Central memory CD8-positive, alpha-beta T cell (primary cell): Measurements from ENCODE around the gene PARVA.

Source experiments
- ATAC-seq: fragments of 150-1000 bp; cut with Tn5 transposase; replicated peaks from 2 replicates; pipeline ENCODE4 v1.10.0; 2022; ENCODE audit warnings: mild to moderate bottlenecking, moderate FRiP score, moderate number of reproducible peaks; ENCODE audit not compliant: poor library complexity, severe bottlenecking; ENCODE audit errors: extremely low read depth
- DNase-seq, 2 donors: peaks; one replicate each; pipeline ENCODE4 v3.0.0; 2021; ENCODE audit warnings: low spot score in 2 of 2
- H3K27ac Mint-ChIP-seq: one replicate; pipeline ENCODE4 v1.8.0; 2022; ENCODE audit warnings: low read depth, mild to moderate bottlenecking, moderate library complexity, mixed read lengths
- H3K27me3 Mint-ChIP-seq: one replicate; pipeline ENCODE4 v1.8.0; 2022; ENCODE audit warnings: mixed read lengths
- H3K36me3 Mint-ChIP-seq: one replicate; pipeline ENCODE4 v1.8.0; 2022; ENCODE audit warnings: mild to moderate bottlenecking, moderate library complexity, mixed read lengths; ENCODE audit not compliant: insufficient read depth
- H3K4me1 Mint-ChIP-seq: one replicate; pipeline ENCODE4 v1.8.0; 2022; ENCODE audit warnings: mixed read lengths
- H3K4me3 Mint-ChIP-seq: one replicate; pipeline ENCODE4 v1.8.0; 2022; ENCODE audit warnings: mild to moderate bottlenecking, moderate library complexity, mixed read lengths
- H3K9me3 Mint-ChIP-seq: one replicate; pipeline ENCODE4 v1.8.0; 2022; ENCODE audit warnings: mixed read lengths

The PARVA gene

DNA sequence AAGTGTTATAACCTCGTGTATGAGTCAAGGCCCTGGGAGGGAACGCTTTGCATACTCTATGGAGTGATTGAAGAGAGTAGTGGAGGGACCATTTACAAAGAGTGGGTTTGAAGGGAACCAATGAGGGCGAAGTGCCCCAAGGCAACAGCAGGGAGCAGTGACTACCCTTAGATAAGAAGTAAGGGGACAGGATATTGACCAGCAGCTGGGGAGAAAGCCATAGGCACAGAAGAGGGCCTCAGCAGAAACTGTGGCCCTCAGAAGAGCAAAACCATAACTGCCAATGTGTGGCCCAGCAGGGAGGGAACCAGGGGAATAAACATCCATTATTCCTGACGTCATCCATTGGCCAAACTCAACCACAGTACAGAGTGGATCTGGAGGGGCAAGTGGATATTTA lies 24.7 kb downstream of the PARVA start:
- no peaks in the 10 kb centered on the region for H3K9me3 Mint-ChIP-seq
- no peak for ATAC-seq
- no peak overlapping the region for H3K4me3 Mint-ChIP-seq
- no peaks in the 10 kb centered on the region for H3K4me1 Mint-ChIP-seq
- H3K27ac Mint-ChIP-seq: no peak overlapping the region
- DNase-seq: no peak
- no peaks in the 10 kb centered on the region for H3K27me3 Mint-ChIP-seq
- H3K36me3 Mint-ChIP-seq: no peaks in the 10 kb centered on the region

DNA sequence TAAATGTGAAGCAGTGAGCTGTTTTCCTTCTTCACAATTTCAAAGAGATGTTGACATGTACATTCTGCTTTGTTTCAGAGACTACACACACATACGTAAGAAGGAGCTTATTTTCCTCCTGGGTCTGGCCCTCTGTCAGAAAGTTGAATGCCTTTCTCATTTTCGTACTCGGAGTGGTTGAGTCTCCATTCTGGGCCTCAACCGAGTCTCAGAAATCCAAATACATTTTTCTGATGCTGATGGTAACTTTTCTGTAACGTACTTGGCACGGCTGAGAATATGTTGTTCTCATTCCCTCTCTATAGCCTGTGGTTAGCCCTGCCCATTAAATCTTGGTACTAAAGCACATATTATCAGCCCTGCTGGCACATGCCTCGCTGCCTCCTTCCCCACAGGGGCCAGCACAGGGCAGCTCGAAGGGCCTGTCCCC lies 25.3 kb downstream of the PARVA start:
- Mint-ChIP-seq H3K36me3 (no peaks in the 10 kb centered on the region), H3K27ac (no peak overlapping the region), H3K9me3 (no peaks in the 10 kb centered on the region), H3K4me1 (no peaks in the 10 kb centered on the region), H3K27me3 (no peaks in the 10 kb centered on the region), H3K4me3 (no peak overlapping the region)
- ATAC-seq: no peak
- no peak for DNase-seq

DNA sequence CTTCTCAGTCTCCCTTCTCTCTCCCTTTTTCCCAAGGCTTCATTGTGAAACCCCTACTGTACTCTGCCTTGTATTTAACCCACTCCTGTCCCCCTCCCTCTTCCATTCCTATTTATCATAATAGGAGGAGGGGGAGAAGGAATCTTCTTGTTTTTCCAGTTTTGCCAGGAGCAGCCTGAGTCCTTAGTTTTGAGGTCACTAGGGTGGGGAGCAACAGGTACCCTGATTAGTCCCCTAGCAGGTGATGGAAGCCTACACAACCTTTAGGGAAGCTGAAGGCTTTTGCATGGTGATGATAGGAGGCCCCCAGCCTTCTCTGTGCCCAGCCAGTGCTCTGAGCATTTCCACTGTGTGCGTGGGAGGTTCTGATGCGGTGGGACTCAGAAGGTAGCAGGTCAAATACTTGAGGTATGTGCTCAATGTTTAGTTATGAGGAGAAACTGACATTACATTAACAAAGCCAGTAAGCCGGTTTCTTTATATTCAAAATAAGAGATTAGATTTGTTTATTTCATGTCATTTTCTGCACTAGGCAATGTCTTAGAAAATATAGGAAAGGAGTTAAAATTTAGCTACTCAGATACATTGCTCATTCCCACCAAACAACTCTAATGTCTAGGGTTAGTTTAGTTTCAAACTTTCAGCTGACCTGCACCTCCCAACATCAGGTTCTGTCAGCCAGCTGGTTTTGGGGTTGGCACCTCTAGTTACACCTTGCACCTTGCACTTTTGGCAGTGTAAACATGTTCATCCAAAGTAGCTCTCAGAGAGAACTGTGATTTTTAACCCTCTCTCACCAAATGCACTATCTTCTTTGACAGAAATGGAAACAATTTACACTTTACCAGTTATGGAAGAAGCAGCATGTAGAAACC lies 26.0 kb downstream of the PARVA start:
- H3K27me3 Mint-ChIP-seq: peaks cover 6% of the 10 kb centered on the region
- no peak overlapping the region for H3K27ac Mint-ChIP-seq
- ATAC-seq (no peak), DNase-seq (no peak)
- H3K9me3 Mint-ChIP-seq: no peaks in the 10 kb centered on the region
- no peaks in the 10 kb centered on the region for H3K36me3 Mint-ChIP-seq
- H3K4me1 Mint-ChIP-seq: no peaks in the 10 kb centered on the region
- no peak overlapping the region for H3K4me3 Mint-ChIP-seq

DNA sequence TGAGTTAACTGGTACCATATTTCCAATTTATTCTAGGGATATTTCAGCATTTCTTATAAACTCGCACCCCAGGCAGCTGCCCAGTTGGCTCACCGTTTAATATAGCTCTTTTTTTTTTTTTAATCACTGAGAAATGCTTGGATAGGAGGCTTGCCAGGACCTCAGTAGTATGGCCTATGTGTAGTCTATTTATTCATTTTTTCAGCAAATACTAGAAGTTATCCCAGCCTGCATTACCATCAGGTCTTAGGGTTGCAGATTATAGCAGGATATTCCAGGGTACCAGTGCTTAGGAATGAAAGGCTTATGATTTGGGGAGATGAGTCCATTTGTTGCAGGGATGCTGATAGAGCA lies 26.6 kb downstream of the PARVA start:
- ATAC-seq (no peak), DNase-seq (no peak)
- no peaks in the 10 kb centered on the region for H3K36me3 Mint-ChIP-seq
- H3K27me3 Mint-ChIP-seq: peaks cover 12% of the 10 kb centered on the region
- no peak overlapping the region for H3K27ac Mint-ChIP-seq
- H3K4me1 Mint-ChIP-seq: no peaks in the 10 kb centered on the region
- no peaks in the 10 kb centered on the region for H3K9me3 Mint-ChIP-seq
- no peak overlapping the region for H3K4me3 Mint-ChIP-seq

DNA sequence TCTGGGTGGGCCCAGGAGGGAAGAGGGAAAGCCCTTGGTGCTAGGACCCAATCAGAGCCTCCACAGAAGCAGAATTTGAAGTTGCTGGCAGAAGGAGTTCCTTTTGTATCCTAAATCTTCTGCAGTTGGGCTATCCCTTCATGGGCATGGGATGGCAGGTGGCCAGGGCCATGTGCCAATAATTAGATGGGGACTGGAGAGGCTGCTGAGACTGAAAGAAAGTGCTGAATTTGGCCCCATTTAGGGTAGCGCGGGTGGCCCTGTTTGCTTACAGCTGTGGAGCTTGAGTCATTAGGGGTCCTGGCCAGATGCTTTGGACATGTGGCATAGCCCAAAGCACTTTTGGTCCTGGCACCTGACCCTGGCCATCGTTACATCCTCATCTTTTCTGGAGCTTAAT lies 27.1 kb downstream of the PARVA start:
- Mint-ChIP-seq H3K9me3 (no peaks in the 10 kb centered on the region), H3K4me1 (no peaks in the 10 kb centered on the region), H3K27ac (no peak overlapping the region), H3K36me3 (no peaks in the 10 kb centered on the region), H3K27me3 (peaks cover 16% of the 10 kb centered on the region), H3K4me3 (no peak overlapping the region)
- ATAC-seq (no peak), DNase-seq (no peak)

DNA sequence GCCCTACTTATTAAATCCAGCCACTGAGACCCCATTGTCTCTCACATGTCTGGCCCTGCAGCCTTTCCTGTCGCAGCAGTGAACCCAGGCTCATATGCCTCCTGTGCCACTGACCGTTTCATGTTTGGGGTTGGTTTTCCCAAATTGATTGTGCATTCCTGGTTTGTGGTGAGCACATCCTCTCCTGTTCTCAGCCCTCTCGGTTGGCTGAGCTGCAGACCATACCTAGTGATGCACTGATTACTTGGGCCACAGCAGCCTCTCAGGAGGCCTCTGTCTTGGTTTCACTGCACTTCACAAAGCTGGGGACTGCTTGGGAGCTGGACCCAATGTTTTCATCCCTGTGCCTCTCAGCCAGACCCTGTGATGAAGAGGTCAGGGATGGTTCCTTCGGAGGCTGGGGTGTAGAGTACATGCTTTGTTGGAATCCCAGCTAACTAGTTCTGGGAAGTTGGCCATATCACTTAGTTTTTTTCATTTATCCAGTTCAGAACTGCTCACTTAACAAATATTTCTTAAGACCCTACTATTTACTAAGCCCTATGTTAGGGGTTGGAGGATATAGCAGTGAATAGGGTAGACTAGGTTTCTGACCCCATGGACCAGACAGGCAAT lies 30.9 kb downstream of the PARVA start:
- H3K4me1 Mint-ChIP-seq: no peaks in the 10 kb centered on the region
- H3K27ac Mint-ChIP-seq: no peak overlapping the region
- DNase-seq (no peak), ATAC-seq (no peak)
- H3K4me3 Mint-ChIP-seq: no peak overlapping the region
- H3K9me3 Mint-ChIP-seq: no peaks in the 10 kb centered on the region
- peaks cover 49% of the 10 kb centered on the region for H3K27me3 Mint-ChIP-seq
- H3K36me3 Mint-ChIP-seq: no peaks in the 10 kb centered on the region

DNA sequence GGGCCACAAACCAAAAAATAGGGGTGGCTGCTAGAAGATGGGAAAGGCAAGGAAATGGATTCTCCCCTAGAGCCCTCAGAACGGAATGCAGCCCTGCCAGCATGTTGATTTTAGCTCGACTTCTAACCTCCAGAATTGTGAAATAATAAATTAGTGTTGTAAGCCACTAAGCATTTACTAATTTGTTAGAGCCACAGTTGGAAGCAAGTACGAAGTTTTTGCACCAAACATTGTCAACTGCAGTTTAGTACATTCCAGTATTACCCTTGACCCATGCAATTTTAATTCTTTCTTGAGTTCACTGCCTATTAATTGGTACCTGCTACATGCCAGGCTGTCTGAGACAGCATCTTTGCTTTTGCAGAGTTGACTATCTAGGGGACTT lies 32.2 kb downstream of the PARVA start:
- ATAC-seq: no peak
- no peak overlapping the region for H3K27ac Mint-ChIP-seq
- H3K9me3 Mint-ChIP-seq: no peaks in the 10 kb centered on the region

DNA sequence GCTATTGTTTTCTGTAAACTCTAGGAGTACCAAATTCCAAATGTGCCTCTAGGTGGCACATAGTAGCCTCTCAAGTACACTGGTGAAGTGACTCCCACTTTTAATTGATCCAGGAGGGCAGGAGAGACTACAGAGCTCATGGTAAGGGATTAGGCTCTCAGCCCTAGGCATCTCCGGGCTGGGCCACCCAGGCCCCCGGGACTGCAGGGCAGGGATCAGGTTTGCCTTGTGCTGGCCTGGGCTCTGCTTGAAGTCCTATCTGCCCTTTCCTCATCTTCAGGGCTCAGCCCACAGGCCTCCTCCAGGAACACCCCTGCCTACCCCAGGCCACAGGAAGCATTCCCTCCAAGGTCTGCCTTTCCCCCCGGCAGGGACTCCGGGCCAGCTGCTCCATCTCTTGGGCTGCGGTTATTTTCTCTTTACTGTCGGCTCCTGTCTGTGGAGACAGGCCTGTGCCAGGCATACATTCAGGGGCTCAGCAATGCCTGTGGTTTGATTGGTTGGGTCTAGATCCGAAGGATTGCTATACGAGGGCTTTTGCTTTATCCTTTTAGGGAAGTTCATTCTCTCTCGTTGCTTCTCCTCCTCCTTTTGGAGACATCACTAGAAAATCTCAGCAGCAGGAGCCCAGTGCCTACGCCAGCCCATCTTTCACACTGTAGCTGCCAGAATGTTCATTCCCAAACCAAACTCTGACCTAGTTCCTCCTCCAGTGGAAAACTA lies 32.8 kb downstream of the PARVA start:
- Mint-ChIP-seq H3K36me3 (no peaks in the 10 kb centered on the region), H3K9me3 (no peaks in the 10 kb centered on the region), H3K27me3 (peaks cover 61% of the 10 kb centered on the region), H3K4me3 (no peak overlapping the region), H3K4me1 (no peaks in the 10 kb centered on the region), H3K27ac (no peak overlapping the region)
- ATAC-seq (no peak), DNase-seq (no peak)

More for the DNA sequence above, 32.2 kb downstream of the PARVA start:
- Mint-ChIP-seq H3K27me3 (peaks cover 56% of the 10 kb centered on the region), H3K4me1 (no peaks in the 10 kb centered on the region), H3K4me3 (no peak overlapping the region), H3K36me3 (no peaks in the 10 kb centered on the region)
- DNase-seq: no peak

DNA sequence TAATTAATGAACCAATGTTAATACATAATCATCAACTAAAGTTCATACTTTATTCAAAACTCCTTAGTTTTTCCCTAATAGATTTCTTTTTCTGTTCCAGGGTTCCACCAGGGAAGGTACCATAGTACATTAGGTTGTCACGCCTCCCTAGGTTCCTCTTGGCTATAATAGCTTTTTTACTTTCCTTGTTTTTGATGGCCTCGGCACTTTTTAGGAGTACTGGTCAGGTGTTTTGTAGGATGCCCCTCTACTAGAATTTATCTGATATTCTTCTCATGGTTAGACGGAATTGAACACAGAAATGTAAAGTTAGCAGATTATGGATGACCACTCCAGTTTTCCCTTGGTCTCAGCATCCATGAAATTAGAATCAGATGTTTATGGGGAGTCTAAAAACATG lies 34.0 kb downstream of the PARVA start:
- DNase-seq: no peak
- ATAC-seq: no peak
- Mint-ChIP-seq H3K27me3 (peaks cover 68% of the 10 kb centered on the region), H3K36me3 (no peaks in the 10 kb centered on the region), H3K9me3 (no peaks in the 10 kb centered on the region), H3K4me1 (no peaks in the 10 kb centered on the region), H3K4me3 (no peak overlapping the region), H3K27ac (no peak overlapping the region)

DNA sequence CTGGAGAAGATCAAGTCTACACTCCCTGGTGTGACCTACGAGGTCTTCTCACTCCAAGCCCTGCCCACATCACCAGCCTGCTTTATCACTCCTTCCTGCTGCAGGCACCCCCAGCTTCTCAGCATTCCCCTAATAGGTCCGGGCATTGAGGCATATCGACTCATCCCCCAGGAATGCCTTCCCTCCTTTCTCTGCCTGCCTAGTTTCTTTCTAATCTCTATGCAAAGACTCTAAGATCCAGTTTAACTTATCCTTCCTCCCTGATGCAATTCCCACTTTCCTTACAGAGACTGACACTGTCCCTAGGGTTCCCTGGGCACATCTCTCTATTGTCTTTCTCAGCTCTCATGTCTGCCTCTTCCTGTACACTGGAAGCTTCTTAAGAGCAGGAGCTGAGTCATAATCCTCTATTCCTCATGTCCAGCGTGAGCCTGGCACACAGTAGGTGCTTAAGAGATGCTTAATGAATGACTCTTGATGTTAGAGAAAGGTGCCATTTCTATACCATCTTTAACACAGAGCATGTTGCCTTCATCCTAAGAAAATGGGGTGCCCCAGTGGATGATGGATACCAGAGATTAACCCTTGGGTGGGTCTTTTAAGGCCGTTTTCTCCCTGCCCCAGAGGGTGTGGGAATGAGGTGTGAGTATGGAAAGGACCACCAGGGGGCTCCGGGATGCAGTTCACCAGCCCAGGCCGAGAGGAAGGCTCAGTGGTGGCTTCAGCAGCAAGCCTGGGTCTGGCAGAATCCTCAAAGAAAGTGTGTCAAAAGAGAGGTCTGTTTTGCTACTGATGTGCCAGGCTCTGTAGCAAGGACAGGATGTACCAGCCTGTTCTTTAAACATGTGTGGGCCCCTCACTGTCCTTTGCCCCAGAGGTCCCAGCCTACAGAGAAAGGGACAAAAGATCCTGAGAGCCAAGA lies 34.7 kb downstream of the PARVA start:
- ATAC-seq: no peak
- no peak for DNase-seq
- no peaks in the 10 kb centered on the region for H3K36me3 Mint-ChIP-seq

DNA sequence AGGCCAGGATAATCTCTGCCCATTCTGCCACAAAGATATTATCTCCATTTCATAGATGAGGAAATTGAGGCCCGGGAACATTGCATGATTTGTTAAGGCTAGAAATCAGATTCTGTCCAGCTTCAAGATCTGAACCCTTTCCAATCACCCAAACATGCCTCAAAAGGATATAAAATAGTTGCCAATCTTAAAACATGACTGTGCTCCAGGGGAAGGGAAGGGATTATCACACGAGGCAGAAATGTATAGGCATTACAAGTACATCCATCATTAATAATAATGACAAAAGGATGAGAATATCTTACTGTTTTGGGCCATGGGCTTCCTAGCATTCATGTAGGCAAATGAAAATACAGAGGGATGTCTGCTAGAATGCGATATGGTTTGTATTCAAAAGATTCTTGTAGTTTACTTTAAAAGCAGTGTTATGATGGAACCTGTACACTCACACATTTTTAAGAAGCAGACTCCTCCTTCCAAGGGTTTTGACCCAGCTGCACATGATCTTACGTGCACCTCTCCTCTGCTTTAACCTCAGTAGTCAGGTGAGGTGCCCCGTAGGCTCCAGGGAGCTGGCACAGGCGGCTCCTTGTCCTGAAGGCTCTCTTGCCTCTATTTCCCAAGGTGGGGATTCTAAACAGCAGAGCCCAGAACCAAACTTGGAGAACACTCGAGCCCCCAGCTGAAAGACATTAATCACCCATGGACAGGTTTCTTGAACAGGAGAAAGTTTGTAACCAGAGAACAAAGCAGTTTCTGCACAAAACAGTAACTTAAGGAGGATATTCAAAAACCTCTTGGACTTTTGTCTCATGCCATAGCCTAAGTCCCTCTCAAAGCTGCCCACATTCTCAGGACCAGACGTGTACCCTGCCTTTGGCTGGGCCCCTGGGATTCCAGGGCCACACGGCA lies 36.0 kb downstream of the PARVA start:
- DNase-seq: no peak
- Mint-ChIP-seq H3K36me3 (no peaks in the 10 kb centered on the region), H3K4me3 (no peak overlapping the region), H3K27ac (no peak overlapping the region), H3K9me3 (no peaks in the 10 kb centered on the region), H3K4me1 (no peaks in the 10 kb centered on the region), H3K27me3 (peaks cover 67% of the 10 kb centered on the region)
- ATAC-seq: no peak

More for the DNA sequence above, 34.7 kb downstream of the PARVA start:
- H3K27ac Mint-ChIP-seq: no peak overlapping the region
- H3K9me3 Mint-ChIP-seq: no peaks in the 10 kb centered on the region
- no peak overlapping the region for H3K4me3 Mint-ChIP-seq
- peaks cover 73% of the 10 kb centered on the region for H3K27me3 Mint-ChIP-seq
- H3K4me1 Mint-ChIP-seq: no peaks in the 10 kb centered on the region
